Stimulated activated CD8-positive, alpha-beta memory T cell treated with anti-CD3 and anti-CD28 coated beads, Interleukin-4, amount 100 ng/mL, for 24 hours (primary cell): Measurements from ENCODE around the gene CACNA2D3.

Experiments
- DNase-seq: peaks from one replicate; pipeline ENCODE4 v3.0.0-alpha.2; 2020; ENCODE audit warnings: low read depth

Gene CACNA2D3

GRCh38 chr3:54745843-54746242 lies 623.5 kb downstream of the CACNA2D3 start:
- DNase-seq, result no peak

DNA sequence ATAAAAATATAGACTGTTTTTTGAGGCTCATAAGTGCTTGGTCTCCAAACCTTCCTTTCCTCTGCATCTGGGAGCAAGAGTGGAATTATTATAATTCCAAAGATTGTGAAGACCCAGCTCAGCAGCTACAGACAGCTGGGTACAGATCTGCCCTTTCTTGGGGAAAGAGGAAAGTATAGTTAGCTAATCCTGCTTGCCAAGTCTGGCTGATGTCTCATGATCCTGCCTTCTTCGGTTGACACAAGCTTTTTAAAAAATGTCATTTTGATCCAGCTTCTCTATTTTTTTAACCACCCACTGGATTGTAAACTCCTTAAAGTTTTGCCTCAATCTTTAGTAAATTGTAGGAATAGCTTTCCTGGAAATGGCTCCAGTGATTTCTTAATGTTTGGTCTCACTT lies 624.4 kb downstream of the CACNA2D3 start:
- no peak for DNase-seq

DNA sequence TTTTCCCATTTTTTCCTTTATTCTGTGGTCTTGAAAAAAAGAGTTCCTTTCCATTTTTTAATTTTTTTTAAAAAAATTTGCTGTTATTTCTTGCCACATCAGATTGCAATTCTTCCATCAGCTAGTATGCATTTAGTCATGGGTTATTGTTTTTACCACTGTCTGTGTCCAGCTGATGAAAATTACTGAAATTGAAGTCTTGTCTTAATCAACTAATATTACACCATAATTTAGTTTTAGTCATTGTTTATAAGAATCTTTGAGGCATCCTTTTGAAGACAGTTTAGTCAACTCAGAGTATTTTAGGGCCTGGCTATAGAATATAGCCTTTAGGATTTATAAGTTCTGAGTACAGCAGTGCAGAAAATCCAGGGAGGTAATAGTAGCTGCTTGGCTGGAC lies 633.4 kb downstream of the CACNA2D3 start:
- no peak for DNase-seq

- DNase-seq, result no peak
Observed at GRCh38 chr3:54756330-54756731, 634.0 kb downstream of the CACNA2D3 start.

DNA sequence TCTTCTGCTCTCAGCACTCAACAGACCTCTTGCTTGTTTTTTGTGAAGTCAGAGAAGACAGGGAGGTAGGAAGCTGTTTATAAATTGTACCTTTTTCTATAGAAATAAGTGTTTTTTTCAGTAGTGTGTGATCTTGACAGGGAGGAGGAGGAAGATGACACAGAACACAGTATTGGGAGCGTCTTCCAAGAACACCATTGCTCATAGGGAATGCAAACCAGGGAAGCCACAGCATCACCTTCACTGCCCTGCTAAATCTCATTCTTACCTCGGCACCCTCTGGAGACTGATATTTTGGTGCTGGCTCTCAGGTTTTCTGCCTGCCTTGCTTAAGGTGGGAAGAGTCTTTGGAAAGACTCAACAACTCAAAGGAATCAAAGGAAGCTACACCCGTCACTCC lies 636.1 kb downstream of the CACNA2D3 start:
- DNase-seq, result no peak

DNA sequence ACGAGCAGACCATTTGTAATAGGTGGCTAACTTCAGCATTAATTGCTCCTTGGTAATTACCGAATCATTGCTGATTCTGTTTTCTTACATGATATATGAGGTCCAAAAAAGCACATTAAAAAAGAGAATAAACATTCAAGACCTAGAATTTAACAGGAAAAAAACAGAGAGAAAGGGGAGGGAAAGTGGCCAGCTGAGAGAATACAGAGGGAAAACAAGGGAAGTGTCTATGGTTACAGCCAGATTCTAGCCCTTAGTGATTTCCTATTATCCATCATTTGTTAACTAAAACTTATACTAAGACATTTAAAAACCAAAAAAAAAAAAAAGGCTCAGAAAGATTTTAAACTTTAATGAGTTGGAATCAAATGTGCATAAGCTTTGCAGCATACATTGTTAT lies 636.8 kb downstream of the CACNA2D3 start:
- DNase-seq, result no peak

- no peak for DNase-seq
Observed at GRCh38 chr3:54760201-54760600, 637.8 kb downstream of the CACNA2D3 start.

- no peak for DNase-seq
Observed at GRCh38 chr3:54761637-54762036, 639.3 kb downstream of the CACNA2D3 start.

DNA sequence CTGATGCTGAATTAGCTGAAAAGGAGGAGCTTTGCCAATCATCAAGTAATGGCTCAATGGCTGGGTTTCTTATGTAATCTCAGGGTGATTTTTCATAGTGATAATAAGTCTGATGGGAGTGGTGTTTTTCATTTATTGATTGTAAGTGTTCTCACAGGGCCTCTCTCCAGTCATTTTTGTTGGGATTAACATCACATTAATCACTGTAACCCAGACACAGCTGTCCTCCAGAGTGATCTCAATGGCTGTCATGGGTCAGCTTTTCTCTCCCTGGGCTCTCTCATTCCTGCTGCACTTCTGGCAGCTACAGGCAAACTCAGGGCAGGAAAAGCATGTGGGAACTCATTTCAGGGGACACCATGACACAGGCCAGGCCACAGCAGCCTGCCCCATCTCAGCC lies 642.6 kb downstream of the CACNA2D3 start:
- DNase-seq, result no peak

GRCh38 chr3:54771050-54771449 lies 648.7 kb downstream of the CACNA2D3 start:
- DNase-seq, result no peak

DNA sequence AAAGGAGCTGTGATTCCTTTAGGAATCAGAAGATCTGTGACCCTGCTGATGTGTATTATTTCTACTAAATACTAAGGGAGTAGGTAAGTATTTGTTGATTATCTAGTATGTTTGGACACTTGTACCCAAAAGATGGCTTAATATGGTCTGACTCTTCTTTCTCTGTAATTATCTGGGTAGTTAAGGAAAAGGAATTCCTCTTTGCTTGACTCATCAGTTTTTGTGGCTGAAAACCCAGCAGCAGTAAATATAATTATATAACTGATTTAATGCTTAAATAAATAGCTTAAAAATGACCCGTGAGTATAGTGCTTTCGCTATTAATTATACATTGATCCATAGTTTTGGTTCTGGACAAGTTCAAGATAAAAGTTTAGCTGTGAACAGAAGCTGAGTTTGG lies 649.7 kb downstream of the CACNA2D3 start:
- DNase-seq, result no peak

GRCh38 chr3:54772746-54773145 lies 650.4 kb downstream of the CACNA2D3 start:
- no peak for DNase-seq

DNA sequence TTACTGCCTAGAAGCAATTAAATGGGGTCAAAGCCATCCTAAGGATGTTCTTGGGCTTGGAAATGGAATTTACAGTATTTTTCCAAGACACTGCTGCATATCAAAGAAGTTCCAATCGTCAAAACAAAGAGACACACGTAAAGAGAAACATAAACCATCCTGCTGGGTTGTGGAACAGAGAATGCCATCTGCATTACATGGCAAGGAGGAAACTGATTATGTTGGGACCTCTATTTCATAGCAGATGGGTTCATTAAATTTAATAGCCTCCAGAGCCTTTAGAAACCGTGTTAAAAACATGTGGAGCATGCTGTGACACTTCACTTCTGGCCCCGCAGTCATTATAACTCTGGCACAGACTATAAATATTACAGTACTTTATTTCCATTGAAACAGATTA lies 650.9 kb downstream of the CACNA2D3 start:
- no peak for DNase-seq

DNA sequence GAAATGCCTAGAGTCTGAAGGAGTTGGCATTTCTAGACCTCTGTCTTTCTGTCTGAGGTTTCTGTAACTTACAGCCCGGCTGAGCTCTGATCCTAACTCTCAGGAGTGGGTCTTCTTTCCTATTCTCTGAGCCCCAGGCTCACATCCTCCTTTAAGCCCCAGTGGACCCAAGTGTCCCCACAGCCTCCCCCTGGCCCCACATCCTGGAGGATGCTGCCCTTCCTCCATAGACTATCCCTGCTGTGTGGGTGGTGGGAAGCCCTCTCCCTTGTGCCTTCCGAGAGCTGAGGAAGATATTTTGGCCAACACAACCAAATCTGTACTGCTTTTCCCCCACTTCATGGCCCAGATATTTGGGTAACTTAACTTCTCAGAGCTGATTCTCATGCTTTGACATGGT lies 654.2 kb downstream of the CACNA2D3 start:
- no peak for DNase-seq

- no peak for DNase-seq
Observed at GRCh38 chr3:54777141-54777540, 654.8 kb downstream of the CACNA2D3 start.

DNA sequence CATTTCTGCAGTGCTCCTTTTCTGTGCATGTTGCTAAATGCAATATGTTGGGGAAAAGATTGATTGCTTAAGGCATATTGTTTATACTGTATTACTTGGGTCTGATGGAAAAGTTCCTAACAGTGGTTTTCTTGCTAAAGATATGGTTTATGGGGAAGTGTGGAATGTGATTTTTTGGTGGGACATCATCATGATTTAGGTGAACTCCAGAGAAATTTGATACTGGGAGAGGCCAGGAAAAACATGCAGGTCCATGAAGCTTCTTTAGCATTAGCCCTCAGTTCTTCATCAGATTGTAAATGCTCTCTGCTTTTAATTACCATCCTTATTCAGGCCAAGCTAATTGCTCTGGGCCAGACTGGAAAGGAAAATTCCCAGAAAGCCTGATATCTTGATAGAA lies 658.0 kb downstream of the CACNA2D3 start:
- no peak for DNase-seq

DNA sequence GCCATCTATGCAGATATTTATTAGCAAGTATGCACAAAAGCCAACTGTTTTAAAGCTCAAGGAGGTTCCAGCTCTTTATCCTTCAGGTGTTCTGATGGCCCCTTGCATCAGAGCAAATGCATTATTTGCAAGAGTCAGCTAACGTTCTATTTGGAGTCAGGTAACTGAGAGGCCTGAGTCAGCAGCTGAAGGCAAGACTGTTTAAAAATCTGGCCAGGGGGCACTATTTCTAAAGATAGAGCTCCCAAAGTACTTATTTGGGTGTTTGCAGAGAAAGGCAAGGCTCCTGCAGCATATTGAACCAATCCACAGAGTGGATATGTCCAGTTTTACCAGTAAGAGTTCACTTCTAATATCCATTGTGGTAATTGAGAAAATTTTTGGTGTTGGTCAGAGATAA lies 659.4 kb downstream of the CACNA2D3 start:
- no peak for DNase-seq

GRCh38 chr3:54783611-54784010 lies 661.3 kb downstream of the CACNA2D3 start:
- DNase-seq, result no peak

GRCh38 chr3:54784021-54784420 lies 661.7 kb downstream of the CACNA2D3 start:
- no peak for DNase-seq

DNA sequence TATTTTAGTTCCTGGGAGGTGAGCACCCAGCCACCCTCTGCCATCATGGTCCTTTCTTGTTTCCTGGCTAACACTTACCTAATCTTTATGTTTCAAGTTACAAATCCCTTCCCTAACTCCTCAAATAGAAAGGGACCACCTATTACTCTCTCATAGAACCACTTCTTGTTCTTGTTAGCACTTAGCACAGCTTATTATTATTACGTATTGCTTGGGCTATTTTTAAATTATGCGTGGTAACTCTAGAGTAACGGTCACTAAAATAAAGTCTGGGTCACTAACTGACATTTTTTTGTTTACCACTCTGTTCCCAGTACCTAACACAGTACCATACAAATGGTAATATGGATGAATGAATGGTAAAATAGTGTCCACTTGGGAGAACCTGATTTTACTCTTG lies 663.6 kb downstream of the CACNA2D3 start:
- no peak for DNase-seq

DNA sequence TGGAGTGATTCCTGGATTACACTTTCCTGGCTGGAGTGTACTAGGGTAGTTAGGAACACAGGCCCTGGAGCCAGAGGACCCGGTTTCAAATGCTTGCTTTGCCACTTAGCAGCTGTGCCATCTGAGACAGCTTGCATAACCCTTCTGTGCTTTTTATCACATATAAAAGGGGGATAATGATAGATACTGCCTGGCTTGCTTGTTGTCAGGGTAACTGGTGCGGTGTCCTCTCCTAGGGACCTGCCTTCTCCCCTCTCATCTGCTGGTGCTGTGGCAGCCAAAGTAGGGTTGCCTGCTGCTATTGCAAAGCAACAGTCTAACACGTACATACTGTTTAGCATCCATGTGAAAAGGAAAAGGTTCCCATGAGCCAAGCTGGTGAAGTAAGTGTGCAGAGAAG lies 667.7 kb downstream of the CACNA2D3 start:
- DNase-seq, result no peak

DNA sequence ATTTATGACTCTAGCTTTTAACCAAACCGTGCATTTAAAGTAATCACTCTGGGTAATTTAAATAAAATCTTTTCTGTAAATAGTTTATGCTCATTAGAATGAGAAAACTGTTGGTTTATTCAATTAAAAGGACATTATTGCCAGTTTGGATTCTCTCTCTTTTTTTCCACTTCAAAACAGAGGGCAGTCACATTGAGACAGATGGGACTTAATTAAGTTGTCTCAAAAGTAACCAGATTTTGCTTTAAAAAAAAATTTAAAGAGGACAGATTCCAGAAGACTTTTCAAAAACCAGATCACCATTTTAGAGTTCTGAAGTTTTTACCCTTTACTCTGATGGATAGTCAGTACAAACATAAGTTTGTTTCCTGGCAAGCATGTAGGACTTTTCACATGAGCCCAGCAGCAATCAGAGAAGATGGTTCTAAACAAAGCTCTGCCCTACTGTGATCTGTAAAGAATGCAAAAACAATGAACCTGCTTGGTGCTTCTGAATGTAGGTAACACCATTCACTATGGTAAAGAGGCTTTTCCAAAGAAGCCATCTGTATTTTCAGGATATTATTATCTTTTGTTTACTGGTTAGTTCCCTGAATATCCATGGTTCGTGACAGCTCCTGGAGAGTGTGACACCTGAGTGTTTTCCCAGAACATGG lies 669.3 kb downstream of the CACNA2D3 start:
- no peak for DNase-seq

GRCh38 chr3:54792584-54792983 lies 670.2 kb downstream of the CACNA2D3 start:
- no peak for DNase-seq

DNA sequence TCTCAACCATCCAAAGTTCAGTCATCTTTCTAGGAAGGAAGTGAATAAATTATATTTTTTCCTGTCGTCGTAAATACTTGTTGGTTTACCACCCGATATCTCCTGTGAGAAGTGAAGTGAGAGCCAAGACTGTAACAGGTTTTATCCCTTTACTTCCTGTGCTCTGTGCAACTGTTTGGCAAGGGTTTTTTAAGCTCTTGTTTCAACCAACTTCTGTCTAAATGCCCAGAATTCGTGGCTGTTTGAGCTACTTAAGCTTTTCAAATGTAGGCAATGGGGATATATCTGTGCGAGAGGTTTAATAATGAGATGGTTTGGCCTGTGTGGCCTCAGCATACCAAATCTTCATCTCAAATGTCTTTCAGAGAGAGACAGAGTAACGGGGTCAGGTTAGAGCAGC lies 670.8 kb downstream of the CACNA2D3 start:
- no peak for DNase-seq

DNA sequence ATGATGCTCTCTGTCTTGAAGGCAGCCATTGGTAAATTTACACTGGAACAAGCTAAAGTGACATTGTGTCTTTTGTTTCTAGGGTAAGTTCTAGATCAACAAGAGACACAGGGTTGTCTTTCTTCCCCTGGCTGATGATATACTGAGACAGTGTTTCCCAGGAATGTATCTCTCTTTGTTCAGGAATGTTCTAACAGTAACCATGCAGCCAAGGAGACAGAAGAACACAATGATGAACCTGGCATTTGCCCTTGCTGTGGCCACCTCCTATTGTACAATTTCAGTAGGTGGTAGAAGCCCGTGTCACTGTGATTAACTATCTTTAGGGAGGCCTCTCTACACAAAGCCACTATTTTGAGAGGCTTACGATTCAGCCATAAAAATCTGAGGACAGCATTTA lies 674.8 kb downstream of the CACNA2D3 start:
- DNase-seq, result no peak
